H54 (cell line): ENCODE results near the gene CBL.
A peak's percentile ranks its signal among the peaks of the same experiment; 100 is the strongest.

Experiments
- DNase-seq: peaks from one replicate; pipeline ENCODE4 v3.0.0; 2011; ENCODE audit warnings: low spot score, mixed read lengths; ENCODE audit not compliant: insufficient read length
- FAIRE-seq: peaks from 3 replicates; lab custom pipeline; 2011; peaks lifted over from hg19 to GRCh38; lab: Jason Lieb, UNC
- POLR2A ChIP-seq: IDR thresholded peaks from 2 replicates; pipeline ENCODE4 v1.6.1; 2011; ENCODE audit warnings: low read depth, mild to moderate bottlenecking, low read length

The CBL gene

GRCh38 chr11:119320776-119321524 is 114.8 kb downstream of the CBL start:
- no peak for DNase-seq
- no peak for TF ChIP-seq POLR2A
- FAIRE-seq = no peak

GRCh38 chr11:119322360-119322739 is 116.2 kb downstream of the CBL start:
- no peak for DNase-seq
- no peak for FAIRE-seq
- TF ChIP-seq POLR2A = no peak

- DNase-seq (no peak), FAIRE-seq (no peak)
- no peak for TF ChIP-seq POLR2A
Observed at GRCh38 chr11:119322921-119323531, 116.9 kb downstream of the CBL start.

GRCh38 chr11:119323532-119324033 is 117.4 kb downstream of the CBL start:
- DNase-seq (peak; percentile 85), FAIRE-seq (peak; percentile 70)
- TF ChIP-seq POLR2A = no peak

GRCh38 chr11:119324189-119324588 is 118.0 kb downstream of the CBL start:
- FAIRE-seq (no peak), DNase-seq (no peak)
- TF ChIP-seq POLR2A = no peak

- no peak for TF ChIP-seq POLR2A
- DNase-seq (no peak), FAIRE-seq (no peak)
Observed at GRCh38 chr11:119329320-119329719, 123.2 kb downstream of the CBL start.

GRCh38 chr11:119330237-119330636 is 124.1 kb downstream of the CBL start:
- DNase-seq (no peak), FAIRE-seq (no peak)
- TF ChIP-seq POLR2A = no peak

GRCh38 chr11:119332111-119332765 is 126.1 kb downstream of the CBL start:
- FAIRE-seq (no peak), DNase-seq (no peak)
- no peak for TF ChIP-seq POLR2A

- peak; percentile 93 for FAIRE-seq
- peak; percentile 91 for DNase-seq
- TF ChIP-seq POLR2A = peak; percentile 38; the same call in 1 of the 2 replicates
Observed at GRCh38 chr11:119334174-119334930, 128.2 kb downstream of the CBL start, which contains the start of gene RNF26. RNF26 (plus strand) TSS chr11:119334527; CDS start chr11:119335123, 596 bp downstream.

GRCh38 chr11:119335091-119335654 is 129.0 kb downstream of the CBL start:
- no peak for TF ChIP-seq POLR2A
- no peak for DNase-seq
- no peak for FAIRE-seq

GRCh38 chr11:119335655-119336543 is 129.8 kb downstream of the CBL start:
- TF ChIP-seq POLR2A = no peak
- FAIRE-seq = no peak
- no peak for DNase-seq

GRCh38 chr11:119336744-119337469 is 130.8 kb downstream of the CBL start:
- FAIRE-seq = no peak
- no peak for TF ChIP-seq POLR2A
- no peak for DNase-seq
